GM19023 (cell line): Measurements from ENCODE around the gene RUNX1.

Experiments
- ATAC-seq: cut with Tn5 transposase; IDR thresholded peaks from one replicate; pipeline ENCODE4 v1.9.1; 2021; ENCODE audit warnings: mild to moderate bottlenecking, moderate library complexity; ENCODE audit not compliant: unreplicated experiment

RUNX1 gene

GRCh38 chr21:34836933-34837505 lies 212.1 kb downstream of the RUNX1 start:
- no peak for ATAC-seq

- ATAC-seq = no peak
Measured at GRCh38 chr21:34836103-34836932, 212.8 kb downstream of the RUNX1 start.

- ATAC-seq = no peak
Measured at GRCh38 chr21:34835526-34835925, 213.6 kb downstream of the RUNX1 start.

GRCh38 chr21:34834852-34835501 lies 214.1 kb downstream of the RUNX1 start:
- no peak for ATAC-seq

- no peak for ATAC-seq
Measured at GRCh38 chr21:34834290-34834689, 214.8 kb downstream of the RUNX1 start.

- no peak for ATAC-seq
Measured at GRCh38 chr21:34833465-34833864, 215.6 kb downstream of the RUNX1 start.

- ATAC-seq = no peak
Measured at GRCh38 chr21:34830386-34831170, 218.5 kb downstream of the RUNX1 start.

GRCh38 chr21:34827445-34828235 lies 221.5 kb downstream of the RUNX1 start:
- ATAC-seq = no peak

GRCh38 chr21:34826836-34827235 lies 222.3 kb downstream of the RUNX1 start:
- no peak for ATAC-seq

GRCh38 chr21:34825948-34826548 lies 223.1 kb downstream of the RUNX1 start:
- ATAC-seq = no peak

- ATAC-seq = no peak
Measured at GRCh38 chr21:34825101-34825500, 224.0 kb downstream of the RUNX1 start.

- no peak for ATAC-seq
Measured at GRCh38 chr21:34824314-34824713, 224.8 kb downstream of the RUNX1 start.

- no peak for ATAC-seq
Measured at GRCh38 chr21:34822942-34823341, 226.2 kb downstream of the RUNX1 start.

GRCh38 chr21:34822168-34822567 lies 226.9 kb downstream of the RUNX1 start:
- ATAC-seq = no peak

GRCh38 chr21:34821717-34822116 lies 227.4 kb downstream of the RUNX1 start:
- no peak for ATAC-seq

- no peak for ATAC-seq
Measured at GRCh38 chr21:34820051-34820450, 229.1 kb downstream of the RUNX1 start.

- ATAC-seq = no peak
Measured at GRCh38 chr21:34819357-34819999, 229.6 kb downstream of the RUNX1 start.

GRCh38 chr21:34818662-34819158 lies 230.4 kb downstream of the RUNX1 start:
- no peak for ATAC-seq
